WTC11 (cell line): ENCODE measurements around the gene RAI1.

Experiments
- CTCF ChIP-seq: fragments of 200-600 bp; IDR thresholded peaks from 2 replicates; pipeline ENCODE4 v1.8.0; 2022; ENCODE audit warnings: antibody characterized with exemption
- E2F4 ChIP-seq: sonication (generic); formaldehyde crosslinking; IDR thresholded peaks from 2 replicates; pipeline ENCODE4 v1.8.1; 2022; ENCODE audit warnings: low read depth, mild to moderate bottlenecking, moderate library complexity, missing genetic modification reagents, borderline replicate concordance
- ESRRA ChIP-seq: sonication (generic); formaldehyde crosslinking; IDR thresholded peaks from 2 replicates; pipeline ENCODE4 v1.8.1; 2022; ENCODE audit warnings: mild to moderate bottlenecking, missing genetic modification reagents, borderline replicate concordance
- MLX ChIP-seq: sonication (generic); formaldehyde crosslinking; IDR thresholded peaks from 2 replicates; pipeline ENCODE4 v1.8.1; 2023; ENCODE audit warnings: mild to moderate bottlenecking, missing genetic modification reagents, moderate library complexity
- MXD4 ChIP-seq: fragments of 250-450 bp; sonication (Bioruptor Pico); IDR thresholded peaks from 2 replicates; pipeline ENCODE4 v1.8.0; 2021; ENCODE audit warnings: mild to moderate bottlenecking, moderate library complexity, borderline replicate concordance
- ZNF317 ChIP-seq: sonication (generic); formaldehyde crosslinking; IDR thresholded peaks from 2 replicates; pipeline ENCODE4 v1.8.1; 2023; ENCODE audit warnings: low read depth, mild to moderate bottlenecking, moderate library complexity, missing genetic modification reagents, borderline replicate concordance

- TF ChIP-seq E2F4 (CRISPR knock-in tag) (no peak), MXD4 (CRISPR knock-in tag) (no peak), ZNF317 (no peak), CTCF (no peak), ESRRA (CRISPR knock-in tag) (no peak), MLX (CRISPR knock-in tag) (no peak)
Measured at GRCh38 chr17:17847726-17848125, 166.5 kb downstream of the RAI1 start.
